ENCODE measurements around the gene C1orf35. TPM values are rescaled to one million over a fixed set of nuclear protein-coding genes. Genes with fewer than 3 reads are reported as not detected.

C1orf35 gene
- total and polyA plus RNA-seq, 2 donors: 4.3 to 25.7 TPM

GRCh38 chr1:228100822-228101613, 2.1 kb downstream of the C1orf35 start:
- WGBS: 73% methylated on average over 12 of the region's 12 CpGs
- Histone ChIP-seq H3K4me1 (ENCODE audit: insufficient read depth) (no peaks in the 10 kb centered on the region), H3K36me3 (ENCODE audit: insufficient read depth) (no peaks in the 10 kb centered on the region), H3K27ac (ENCODE audit: low read depth) (no peak overlapping the region), H3K4me3 (ENCODE audit: low read depth, low read length) (no peak overlapping the region)
- no peak for DNase-seq (ENCODE audit: extremely low spot score)

GRCh38 chr1:228099331-228099732, 3.8 kb downstream of the C1orf35 start:
- no peak overlapping the region for H3K27ac ChIP-seq (ENCODE audit: low read depth)
- no peak for DNase-seq (ENCODE audit: extremely low spot score)
- no peaks in the 10 kb centered on the region for H3K4me1 ChIP-seq (ENCODE audit: insufficient read depth)
- no peaks in the 10 kb centered on the region for H3K36me3 ChIP-seq (ENCODE audit: insufficient read depth)
- WGBS: 65% methylated on average over 4 of the region's 4 CpGs
- H3K4me3 ChIP-seq (ENCODE audit: low read depth, low read length): no peak overlapping the region

GRCh38 chr1:228098323-228098931, 4.7 kb downstream of the C1orf35 start:
- 87% methylated on average over 28 of the region's 28 CpGs for WGBS
- Histone ChIP-seq H3K4me3 (ENCODE audit: low read depth, low read length) (no peak overlapping the region), H3K36me3 (ENCODE audit: insufficient read depth) (no peaks in the 10 kb centered on the region), H3K4me1 (ENCODE audit: insufficient read depth) (no peaks in the 10 kb centered on the region), H3K27ac (ENCODE audit: low read depth) (no peak overlapping the region)
- DNase-seq (ENCODE audit: extremely low spot score): no peak

- WGBS: 89% methylated on average over 34 of the region's 34 CpGs
- no peak overlapping the region for H3K4me3 ChIP-seq (ENCODE audit: low read depth, low read length)
- H3K36me3 ChIP-seq (ENCODE audit: insufficient read depth): no peaks in the 10 kb centered on the region
- DNase-seq (ENCODE audit: extremely low spot score): no peak
- no peaks in the 10 kb centered on the region for H3K4me1 ChIP-seq (ENCODE audit: insufficient read depth)
- no peak overlapping the region for H3K27ac ChIP-seq (ENCODE audit: low read depth)
Measured at GRCh38 chr1:228097333-228098081, 5.6 kb downstream of the C1orf35 start.

GRCh38 chr1:228096416-228097332, 6.5 kb downstream of the C1orf35 start:
- Histone ChIP-seq H3K4me3 (ENCODE audit: low read depth, low read length) (no peak overlapping the region), H3K36me3 (ENCODE audit: insufficient read depth) (no peaks in the 10 kb centered on the region), H3K27ac (ENCODE audit: low read depth) (no peak overlapping the region), H3K4me1 (ENCODE audit: insufficient read depth) (no peaks in the 10 kb centered on the region)
- 94% methylated on average over 13 of the region's 13 CpGs for WGBS
- no peak for DNase-seq (ENCODE audit: extremely low spot score)

GRCh38 chr1:228095938-228096337, 7.2 kb downstream of the C1orf35 start:
- no peaks in the 10 kb centered on the region for H3K36me3 ChIP-seq (ENCODE audit: insufficient read depth)

GRCh38 chr1:228095161-228095560, 8.0 kb downstream of the C1orf35 start:
- DNase-seq (ENCODE audit: extremely low spot score): no peak
- WGBS: 100% methylated on average over 4 of the region's 4 CpGs
- no peaks in the 10 kb centered on the region for H3K36me3 ChIP-seq (ENCODE audit: insufficient read depth)
- H3K4me3 ChIP-seq (ENCODE audit: low read depth, low read length): no peak overlapping the region
- H3K27ac ChIP-seq (ENCODE audit: low read depth): no peak overlapping the region
- H3K4me1 ChIP-seq (ENCODE audit: insufficient read depth): no peaks in the 10 kb centered on the region

More at GRCh38 chr1:228095938-228096337, 7.2 kb downstream of the C1orf35 start:
- Histone ChIP-seq H3K27ac (ENCODE audit: low read depth) (no peak overlapping the region), H3K4me1 (ENCODE audit: insufficient read depth) (no peaks in the 10 kb centered on the region), H3K4me3 (ENCODE audit: low read depth, low read length) (no peak overlapping the region)
- WGBS: 99% methylated on average over 8 of the region's 8 CpGs
- DNase-seq (ENCODE audit: extremely low spot score): no peak

GRCh38 chr1:228094432-228095016, 8.6 kb downstream of the C1orf35 start:
- Histone ChIP-seq H3K4me1 (ENCODE audit: insufficient read depth) (no peaks in the 10 kb centered on the region), H3K27ac (ENCODE audit: low read depth) (no peak overlapping the region), H3K36me3 (ENCODE audit: insufficient read depth) (no peaks in the 10 kb centered on the region), H3K4me3 (ENCODE audit: low read depth, low read length) (no peak overlapping the region)
- no peak for DNase-seq (ENCODE audit: extremely low spot score)
- WGBS: 86% methylated on average over 13 of the region's 13 CpGs

GRCh38 chr1:228093050-228093906, 9.8 kb downstream of the C1orf35 start:
- H3K4me1 ChIP-seq (ENCODE audit: insufficient read depth): peaks cover 5% of the 10 kb centered on the region
- no peak overlapping the region for H3K4me3 ChIP-seq (ENCODE audit: low read depth, low read length)
- no peaks in the 10 kb centered on the region for H3K36me3 ChIP-seq (ENCODE audit: insufficient read depth)
- 95% methylated on average over 20 of the region's 20 CpGs for WGBS
- no peak overlapping the region for H3K27ac ChIP-seq (ENCODE audit: low read depth)
- DNase-seq (ENCODE audit: extremely low spot score): peak; percentile 69

GRCh38 chr1:228092342-228093049, 10.6 kb downstream of the C1orf35 start:
- H3K4me3 ChIP-seq (ENCODE audit: low read depth, low read length): no peak overlapping the region
- WGBS: 85% methylated on average over 11 of the region's 11 CpGs
- DNase-seq (ENCODE audit: extremely low spot score): no peak
- H3K36me3 ChIP-seq (ENCODE audit: insufficient read depth): no peaks in the 10 kb centered on the region
- H3K27ac ChIP-seq (ENCODE audit: low read depth): no peak overlapping the region
- peaks cover 7% of the 10 kb centered on the region for H3K4me1 ChIP-seq (ENCODE audit: insufficient read depth)

GRCh38 chr1:228091084-228091483, 12.0 kb downstream of the C1orf35 start:
- WGBS: 60% methylated on average over 4 of the region's 4 CpGs
- DNase-seq (ENCODE audit: extremely low spot score): no peak
- H3K4me1 ChIP-seq (ENCODE audit: insufficient read depth): peaks cover 7% of the 10 kb centered on the region
- H3K27ac ChIP-seq (ENCODE audit: low read depth): no peak overlapping the region
- H3K36me3 ChIP-seq (ENCODE audit: insufficient read depth): no peaks in the 10 kb centered on the region
- H3K4me3 ChIP-seq (ENCODE audit: low read depth, low read length): no peak overlapping the region

Measured in urinary bladder (tissue), 4 donors.